Testis (tissue), 2 donors: ENCODE measurements around the gene F12.

Experiments
- CTCF ChIP-seq, 3 experiments: fragments of 450-650 bp in 2 of 3; fragments of 200-600 bp in 1 of 3; sonication (generic) in 1 of 3; IDR thresholded peaks; one replicate each; pipeline ENCODE4 v1.5.1; 2016 to 2019; ENCODE audit warnings: antibody characterized with exemption in 3 of 3, mild to moderate bottlenecking in 2 of 3, moderate library complexity in 1 of 3
- POLR2A ChIP-seq: fragments of 450-650 bp; IDR thresholded peaks from one replicate; pipeline ENCODE4 v1.6.1; 2017; ENCODE audit warnings: antibody characterized with exemption, mild to moderate bottlenecking, moderate library complexity

DNA sequence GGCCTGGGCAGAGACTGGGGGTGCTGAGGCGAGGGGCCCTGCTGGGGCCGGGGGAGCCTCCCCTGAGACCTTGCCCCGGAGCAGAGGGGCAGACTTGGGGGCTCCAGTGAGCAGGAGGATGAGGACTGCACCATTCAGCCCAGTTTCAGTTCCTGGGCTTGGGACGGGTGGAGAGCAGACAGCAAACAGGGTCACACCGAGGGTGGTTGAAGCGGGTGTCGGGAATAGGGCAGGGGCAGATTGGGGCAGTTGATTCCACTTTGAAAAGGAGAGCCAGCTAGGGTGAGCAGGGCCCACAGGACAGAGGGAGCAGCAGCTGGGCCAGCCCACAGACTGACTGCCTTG is 21.6 kb upstream of the F12 start:
- TF ChIP-seq CTCF (IDR thresholded peaks at IDR 0.05): no peak
- TF ChIP-seq POLR2A: no peak
